Activated naive CD8-positive, alpha-beta T cell treated with anti-CD3 and anti-CD28 coated beads, Interleukin-2, amount 50 U/mL, for 16 hours (primary cell): ENCODE measurements around the gene TMEM169.

Experiments used
- DNase-seq: peaks from one replicate; pipeline ENCODE4 v3.0.0-alpha.2; 2020; ENCODE audit warnings: low read depth, low spot score

Gene TMEM169, protein sequence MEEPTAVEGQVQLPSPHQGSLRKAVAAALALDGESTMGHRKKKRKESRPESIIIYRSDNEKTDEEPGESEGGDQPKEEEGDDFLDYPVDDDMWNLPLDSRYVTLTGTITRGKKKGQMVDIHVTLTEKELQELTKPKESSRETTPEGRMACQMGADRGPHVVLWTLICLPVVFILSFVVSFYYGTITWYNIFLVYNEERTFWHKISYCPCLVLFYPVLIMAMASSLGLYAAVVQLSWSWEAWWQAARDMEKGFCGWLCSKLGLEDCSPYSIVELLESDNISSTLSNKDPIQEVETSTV

DNA sequence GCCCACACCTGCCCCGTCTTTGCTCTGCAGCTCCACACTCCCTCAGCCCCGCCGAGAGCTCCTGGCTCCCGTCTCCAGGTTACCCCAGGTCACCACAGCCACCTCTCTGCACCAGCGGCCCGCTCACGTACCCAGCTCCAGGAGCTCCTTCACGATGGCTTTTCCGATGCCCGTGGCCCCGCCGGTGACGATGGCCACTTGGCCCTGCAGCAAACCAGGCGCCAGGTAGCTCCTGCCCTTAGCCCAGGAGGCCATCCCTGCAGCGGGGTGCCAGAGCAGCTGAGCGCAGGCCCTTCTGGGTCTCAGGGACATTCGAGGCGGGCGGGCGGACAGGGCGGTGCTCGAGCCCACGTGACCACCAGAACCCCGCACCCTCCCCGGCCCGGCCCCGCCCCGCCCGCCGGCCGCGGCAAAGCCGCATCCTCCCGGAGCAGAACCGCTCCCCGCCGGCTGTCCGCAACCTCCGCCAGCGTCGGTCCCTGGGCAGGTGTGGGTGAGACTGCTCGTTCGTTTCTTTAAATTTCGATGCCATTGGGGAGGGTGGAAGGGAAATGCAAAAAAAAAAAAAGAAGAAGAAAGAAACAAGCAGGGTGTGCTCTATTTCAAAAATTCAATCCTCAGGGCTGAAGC lies at the start of gene TMEM169, which contains the start of gene PECR:
Gene TMEM169, plus strand, starts transcription at position 433 of the 630 bp plus-strand sequence. CDS start 14,045 bp downstream, outside the sequence.
Gene PECR, minus strand, starts transcription at position 323 of the 630 bp plus-strand sequence. Its CDS starts 68 bp downstream, at position 255.
- peak; percentile 55 for DNase-seq

DNA sequence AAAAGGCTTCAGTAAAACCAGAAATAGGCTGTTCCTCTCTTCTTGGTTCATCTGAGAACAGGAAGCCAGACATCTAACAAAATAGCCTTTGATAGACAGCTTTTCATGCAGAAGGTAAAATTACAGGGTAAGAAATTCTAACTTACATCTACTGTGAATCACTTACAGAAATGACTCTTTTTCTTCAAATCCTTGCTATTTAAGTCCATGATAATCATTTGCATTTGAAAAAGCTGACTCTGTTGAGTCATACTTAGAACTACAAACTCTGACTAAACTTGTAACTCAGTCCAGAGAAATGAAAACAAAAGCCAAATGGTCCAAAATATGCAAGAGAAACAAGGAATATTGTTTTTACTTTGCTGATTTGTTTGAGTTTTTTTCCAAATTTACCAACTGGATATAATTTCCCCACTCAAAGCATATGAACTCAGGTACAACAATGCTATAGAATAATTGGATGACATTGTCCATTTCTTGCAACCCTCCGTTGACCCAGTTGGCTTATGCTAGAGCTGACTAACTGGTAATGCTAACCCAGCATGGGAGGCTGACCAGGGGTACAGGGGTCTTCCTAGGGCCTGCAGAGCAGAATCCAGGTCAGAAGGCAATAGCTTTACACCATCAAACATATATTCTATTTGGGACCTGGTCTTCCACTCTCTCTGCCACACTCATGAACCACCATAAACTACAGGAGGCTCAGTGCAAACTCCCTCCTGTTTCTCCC lies 49.6 kb upstream of the TMEM169 start:
- no peak for DNase-seq

DNA sequence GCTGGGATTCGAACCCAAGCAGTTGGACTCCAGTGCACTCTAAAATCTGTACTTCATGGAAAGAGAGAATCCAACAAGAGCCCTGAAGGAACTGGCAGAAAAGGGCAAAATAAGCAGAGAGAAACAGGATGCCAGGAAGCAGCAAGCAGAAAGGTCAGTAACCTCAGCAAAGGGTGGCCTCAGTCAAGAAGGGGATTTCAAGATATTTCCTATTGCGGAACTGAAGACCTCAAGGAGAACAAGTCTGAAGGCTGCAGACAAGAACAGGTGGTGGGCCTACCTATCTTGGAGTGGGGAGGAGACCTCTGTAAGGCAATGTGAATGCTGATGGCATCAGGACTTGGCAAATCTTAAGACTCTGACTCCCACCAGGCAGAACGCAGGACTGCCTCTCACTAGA lies 48.3 kb upstream of the TMEM169 start:
- DNase-seq, result no peak

DNA sequence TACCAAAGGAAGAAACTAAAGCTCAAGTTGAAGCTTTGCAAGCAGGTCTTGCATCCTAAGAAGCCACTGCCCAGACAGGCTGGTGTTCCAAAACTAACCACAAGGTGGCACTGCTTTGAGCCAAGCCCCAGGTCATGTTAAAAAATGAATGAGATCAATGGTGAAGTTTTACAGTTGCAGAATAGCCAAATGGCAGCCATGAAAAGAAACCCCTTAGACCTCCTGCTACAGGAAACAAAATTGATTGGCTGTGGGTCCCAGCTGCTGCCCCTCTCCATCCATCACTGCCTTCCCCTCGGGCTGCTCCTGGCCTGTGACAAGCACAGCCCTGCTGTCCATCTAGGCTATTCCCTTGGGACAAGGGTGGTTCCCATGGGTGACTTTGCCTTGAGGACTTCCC lies 47.7 kb upstream of the TMEM169 start:
- DNase-seq, result peak; percentile 72

DNA sequence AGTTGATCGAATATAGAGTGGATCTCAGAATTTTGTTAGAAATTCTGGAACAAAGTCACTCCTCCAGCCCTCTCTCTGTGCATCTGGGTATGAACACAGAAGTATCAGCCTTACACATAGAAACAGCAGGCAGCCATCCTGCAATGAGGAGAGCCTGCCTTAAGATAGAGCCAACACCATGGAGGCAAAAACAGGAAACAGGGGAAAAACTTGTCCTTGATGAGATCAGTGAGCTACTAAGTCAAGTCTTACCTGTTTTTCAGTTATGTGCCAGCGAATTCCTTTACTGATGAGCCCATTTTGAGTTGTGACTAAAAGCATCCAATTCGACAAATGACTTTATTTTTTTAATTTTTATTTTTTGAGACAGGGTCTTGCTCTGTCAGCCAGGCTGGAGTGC lies 41.8 kb upstream of the TMEM169 start:
- no peak for DNase-seq

DNA sequence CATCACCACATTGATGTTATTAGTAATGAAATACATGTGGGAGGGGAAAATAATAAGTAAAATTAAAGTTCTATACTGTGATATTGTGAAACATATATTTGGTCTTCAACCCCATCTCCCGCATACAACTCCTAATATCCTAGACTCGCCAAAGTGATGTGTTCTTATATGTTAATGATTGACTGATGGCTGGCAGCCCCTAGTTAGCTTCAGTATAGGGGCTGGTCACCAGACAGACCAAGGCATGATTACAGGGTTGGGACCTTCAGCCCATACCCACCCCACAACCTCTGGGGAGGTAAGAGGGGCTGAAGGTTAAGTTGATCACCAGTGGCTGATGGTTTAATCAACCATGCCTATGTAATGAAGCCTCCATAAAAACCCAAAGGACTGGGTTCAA lies 40.3 kb upstream of the TMEM169 start:
- DNase-seq, result no peak

DNA sequence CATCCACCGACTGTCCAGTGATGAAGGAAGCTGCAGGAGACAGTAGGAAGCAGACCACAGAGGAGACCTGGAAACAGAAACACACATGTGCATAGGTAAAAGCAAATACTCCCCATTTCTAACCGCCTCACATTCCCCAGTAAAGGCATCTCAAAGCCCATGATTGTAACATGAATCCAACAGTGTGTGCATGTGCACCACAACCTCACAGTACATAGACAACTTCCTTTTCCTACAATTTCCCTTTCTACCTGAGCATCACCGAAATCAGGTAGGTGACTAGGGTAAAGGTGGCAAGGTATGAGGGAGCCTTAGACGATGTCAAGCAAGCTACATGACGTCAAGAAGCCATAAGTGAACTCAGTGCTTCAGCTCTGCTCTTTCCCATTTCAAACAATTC lies 37.8 kb upstream of the TMEM169 start:
- DNase-seq, result no peak

DNA sequence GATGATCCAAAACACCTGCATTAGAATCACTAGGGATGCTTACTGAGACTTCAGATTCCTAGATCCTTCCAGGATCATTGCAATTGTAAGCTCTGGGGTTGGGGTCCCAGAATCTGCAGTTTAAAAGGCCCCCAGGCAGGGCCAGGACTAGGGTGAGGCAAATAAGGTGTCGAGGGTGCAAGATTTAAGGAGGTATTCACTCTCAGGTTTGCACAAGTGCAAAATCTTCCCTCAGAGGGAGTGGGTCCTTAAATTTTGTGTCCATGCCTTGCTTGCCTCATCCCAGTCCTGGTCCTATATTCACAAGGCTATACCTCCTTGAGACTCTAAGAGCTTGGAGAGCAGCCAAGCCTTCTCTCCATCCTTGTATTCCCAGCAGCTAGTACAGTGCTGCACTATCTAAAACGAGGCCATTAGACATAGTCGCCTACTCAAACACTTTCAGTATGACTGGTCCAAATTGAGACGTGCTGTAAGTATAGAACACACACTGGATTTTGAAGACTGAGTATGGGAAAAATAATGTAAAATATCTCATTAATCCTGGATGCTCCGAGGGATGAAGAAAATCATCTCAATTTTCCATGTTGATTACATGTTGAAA lies 36.7 kb upstream of the TMEM169 start:
- DNase-seq, result no peak

DNA sequence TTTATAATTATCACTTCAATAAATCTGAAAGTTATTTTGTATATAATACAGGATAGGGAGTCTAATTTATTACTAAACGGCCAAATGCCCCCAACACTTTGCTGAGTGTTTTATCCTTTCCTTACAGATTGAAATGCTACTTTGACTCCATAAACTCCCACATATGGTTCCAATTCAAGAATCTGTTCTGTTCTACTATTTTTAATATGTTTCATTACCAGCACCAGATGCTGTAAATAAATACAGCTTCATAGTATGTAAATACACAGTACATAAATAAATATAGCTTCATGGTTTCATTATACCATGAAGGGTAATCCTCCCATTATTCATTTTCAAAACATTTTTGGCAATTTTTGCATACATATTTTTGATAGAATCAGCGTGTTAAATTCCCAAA lies 34.3 kb upstream of the TMEM169 start:
- no peak for DNase-seq

DNA sequence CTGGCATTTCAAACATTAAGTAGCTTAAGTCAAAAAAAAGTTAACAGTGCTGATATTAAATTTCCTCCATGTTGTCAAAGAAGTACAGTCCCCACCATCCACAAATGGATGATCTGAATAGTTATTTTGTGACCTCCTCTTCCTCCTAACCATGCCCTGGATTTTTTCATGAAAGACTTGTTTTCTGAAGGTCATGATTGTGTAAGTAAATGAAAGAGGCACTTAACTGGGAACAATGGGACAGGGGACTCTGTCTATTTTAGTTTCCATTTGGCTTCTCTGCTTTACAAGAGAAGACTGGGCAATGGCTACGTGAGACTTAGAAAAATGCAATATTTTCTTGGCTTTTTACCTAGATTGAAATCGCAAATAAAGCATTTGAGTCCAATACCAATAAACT lies 32.3 kb upstream of the TMEM169 start:
- no peak for DNase-seq

DNA sequence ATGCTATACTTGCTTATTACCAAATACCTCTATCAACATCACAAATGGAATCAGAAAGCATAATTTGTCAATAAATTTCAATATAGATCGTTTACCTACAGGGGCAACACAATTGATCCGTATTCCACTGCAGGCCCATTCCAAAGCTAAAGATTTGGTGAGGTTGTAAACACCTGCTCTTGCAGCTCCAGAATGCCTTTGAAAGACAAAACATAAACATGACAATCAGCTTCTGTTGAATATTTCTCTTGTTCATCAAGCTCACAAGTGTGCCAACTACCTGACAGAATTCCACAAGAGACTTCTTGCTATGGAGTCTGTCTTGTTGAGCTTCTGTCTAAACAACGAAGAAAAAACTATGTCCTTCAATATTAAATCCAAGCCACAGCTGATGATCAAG lies 30.4 kb upstream of the TMEM169 start:
- DNase-seq, result no peak

DNA sequence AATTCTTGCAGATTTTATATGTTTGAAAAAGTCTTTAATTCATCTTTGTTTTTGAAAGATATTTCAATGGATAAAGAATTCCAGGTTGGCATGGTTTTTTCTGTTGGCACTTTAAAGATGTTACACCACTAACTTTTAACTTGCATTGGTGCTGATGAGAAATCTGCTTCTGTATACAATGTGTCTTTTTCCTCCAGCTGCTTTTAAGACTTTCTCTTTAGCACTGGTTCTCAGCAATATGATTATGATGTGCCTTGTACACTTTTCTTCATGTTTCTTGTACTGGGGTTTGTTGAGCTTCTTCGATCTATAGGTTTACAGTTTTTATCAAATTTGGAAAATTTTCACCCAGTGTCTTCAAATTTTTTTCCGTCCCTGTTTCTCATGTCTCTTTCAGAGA lies 29.3 kb upstream of the TMEM169 start:
- no peak for DNase-seq

DNA sequence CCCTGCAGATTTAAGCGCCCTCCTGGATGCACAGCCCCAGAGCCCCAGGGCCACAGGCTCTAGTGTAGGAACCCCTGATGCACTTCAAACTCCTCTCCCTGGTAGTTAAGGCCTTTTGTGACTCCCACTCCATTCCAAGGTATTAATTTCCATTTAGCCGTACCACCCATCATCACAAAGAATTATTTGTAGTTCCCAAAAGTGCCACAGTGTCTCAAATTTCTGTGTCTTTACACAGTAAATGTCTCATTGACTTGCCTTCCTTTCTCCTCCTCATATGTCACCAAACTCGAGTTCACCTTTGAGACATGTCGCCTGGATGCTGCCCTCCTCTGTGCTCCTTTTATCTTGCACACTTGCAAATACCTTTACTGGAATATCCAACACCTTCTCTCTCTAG lies 26.0 kb upstream of the TMEM169 start:
- no peak for DNase-seq

DNA sequence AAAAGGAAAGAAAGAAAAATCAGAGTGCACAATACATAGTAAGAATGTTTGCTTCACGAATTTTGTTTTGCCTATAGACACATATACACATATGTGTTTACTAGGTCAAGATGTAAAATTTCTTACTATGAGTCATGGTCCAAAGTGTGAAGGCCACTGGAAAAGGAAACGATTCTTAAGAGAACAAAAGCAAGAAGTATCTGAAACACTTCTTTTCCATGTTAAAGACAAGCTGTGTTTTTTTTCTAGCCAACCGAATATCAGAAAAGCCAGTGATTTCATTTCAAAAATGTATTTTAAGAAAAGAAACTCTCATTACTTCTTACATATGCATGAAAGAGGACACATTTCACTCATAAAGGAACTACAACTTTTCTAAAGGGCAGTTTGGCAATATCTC lies 25.0 kb upstream of the TMEM169 start:
- DNase-seq, result no peak

DNA sequence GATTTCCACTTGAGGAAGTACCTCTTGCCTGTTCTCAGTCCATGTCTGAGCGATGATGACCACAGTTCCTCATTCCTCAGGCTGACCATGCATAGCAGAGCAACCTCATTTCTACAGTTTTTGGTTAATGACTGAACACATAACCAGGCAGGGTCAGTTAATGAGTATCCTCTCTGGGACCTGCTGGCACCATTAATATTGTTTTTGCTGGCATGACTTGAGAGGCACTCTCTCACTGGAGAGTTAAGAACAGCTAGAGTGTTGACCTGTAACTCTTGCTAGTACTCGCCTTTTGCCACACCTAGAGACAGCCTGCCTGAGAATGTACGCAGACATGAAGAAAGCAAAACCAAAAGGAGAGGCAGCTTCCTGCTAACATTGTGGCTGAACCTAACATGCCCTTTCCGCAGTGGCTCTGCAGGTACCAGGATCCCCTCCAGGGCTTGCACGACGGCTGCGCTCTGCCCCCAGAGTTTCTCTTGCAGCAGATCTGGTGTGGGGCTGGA lies 24.0 kb upstream of the TMEM169 start:
- peak; percentile 28 for DNase-seq

DNA sequence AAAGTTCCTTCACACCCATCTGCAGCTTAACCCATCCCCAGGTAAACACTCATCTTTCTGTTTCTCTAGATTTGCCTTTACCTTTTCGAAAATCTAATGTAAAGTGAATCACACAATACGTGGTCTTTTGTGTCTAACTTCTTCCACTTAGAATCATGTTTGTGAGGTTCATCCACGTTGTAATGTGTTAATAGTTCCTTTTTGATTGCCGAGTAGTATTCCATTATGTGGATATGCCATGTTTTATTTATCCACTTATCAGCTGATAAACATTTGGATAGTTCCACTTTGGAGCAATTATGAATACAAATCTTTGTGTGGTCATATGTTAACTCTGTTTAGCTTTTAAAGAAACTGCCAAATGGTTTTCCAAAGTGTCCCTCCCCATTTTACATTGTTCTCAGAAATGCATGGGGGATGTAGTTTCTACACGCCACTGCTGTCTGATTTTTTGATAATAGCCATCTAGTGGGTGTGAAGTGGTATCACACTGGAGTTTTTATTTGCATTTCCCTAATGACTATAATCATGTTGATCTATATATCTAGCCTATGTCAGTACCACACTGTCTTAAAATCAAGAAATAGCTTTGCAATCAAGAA lies 22.4 kb upstream of the TMEM169 start:
- no peak for DNase-seq

DNA sequence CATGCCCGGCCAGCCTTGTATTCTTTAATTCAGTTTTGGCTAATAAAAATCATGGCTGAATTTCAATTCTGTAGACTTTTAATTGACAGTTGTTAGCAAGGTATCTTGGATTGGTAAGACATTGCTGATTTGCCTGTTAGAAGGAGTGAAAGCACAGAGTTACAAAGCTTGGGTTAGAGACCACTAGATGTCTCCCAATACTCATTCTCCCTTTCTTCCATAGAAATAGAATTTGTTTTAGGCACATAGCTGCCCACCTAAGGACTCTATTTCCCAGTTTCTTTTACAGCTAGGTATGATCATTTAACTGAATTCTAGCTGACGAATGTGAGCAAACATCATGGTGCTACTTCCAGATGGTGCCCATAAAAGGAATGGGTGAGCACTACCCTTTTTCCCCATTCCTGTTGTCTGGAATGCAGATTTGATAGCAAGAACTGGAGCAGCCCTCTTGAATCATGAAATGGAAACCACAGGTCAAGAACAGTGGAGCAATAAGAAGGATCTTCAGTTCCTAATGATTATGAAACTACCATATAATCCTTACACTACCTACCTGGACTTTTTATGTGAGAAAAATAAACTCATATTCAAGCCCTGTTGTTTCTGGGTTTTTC lies 17.6 kb upstream of the TMEM169 start:
- DNase-seq, result no peak

DNA sequence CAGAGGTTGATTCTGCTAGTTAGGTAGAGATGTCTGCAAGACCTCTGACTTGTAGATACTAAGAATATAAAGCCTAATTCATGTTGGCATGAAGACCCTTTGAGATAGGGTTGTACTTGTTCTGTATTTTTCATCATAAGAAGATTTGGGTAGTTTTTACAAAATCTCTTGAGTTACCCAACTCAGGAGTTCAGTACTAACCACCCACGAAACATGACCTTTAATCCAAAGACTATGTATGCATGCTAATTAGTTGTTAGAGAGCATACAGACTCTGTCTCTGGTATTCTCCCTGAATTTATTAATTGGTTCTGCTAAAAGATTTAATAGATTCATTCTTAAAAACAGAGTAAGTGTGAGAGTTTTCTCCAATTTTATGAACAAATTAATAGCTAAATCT lies 17.1 kb upstream of the TMEM169 start:
- no peak for DNase-seq

DNA sequence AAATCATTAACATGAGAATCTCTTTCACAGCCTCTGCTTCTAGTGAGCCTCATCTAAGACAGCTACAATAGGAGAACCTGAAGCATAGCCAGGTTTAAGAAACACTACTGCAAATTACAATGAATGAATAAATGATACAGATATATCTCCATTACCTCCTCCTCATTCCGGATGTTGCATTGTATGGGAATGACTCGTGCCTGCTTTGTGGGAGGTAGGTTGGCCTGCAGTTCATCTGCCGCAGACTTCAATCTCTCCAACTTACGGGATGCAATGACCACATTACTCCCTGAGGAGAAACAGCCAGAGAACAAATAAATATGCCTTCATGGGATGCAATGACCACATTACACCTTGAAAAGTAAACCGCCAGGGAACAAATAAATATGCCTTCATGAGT lies 15.5 kb upstream of the TMEM169 start:
- no peak for DNase-seq

DNA sequence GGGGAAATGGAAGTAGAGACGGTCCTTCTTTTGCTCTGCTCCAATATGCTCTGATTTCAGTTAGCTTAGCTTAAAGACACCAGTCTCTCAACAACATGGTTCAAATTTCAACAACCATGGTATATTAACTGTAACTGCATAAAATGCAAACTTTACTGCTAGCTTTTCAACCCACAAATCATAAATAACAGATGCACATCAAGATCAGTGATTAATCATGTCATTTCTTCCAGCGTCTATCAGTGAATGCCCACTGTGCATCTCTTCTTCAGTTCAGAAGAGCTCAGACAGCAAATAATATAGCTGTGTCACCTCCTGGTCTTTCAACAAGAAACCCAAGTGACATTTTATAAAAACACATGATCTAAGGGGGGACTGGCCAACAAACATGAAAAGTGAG lies 12.7 kb upstream of the TMEM169 start:
- no peak for DNase-seq

DNA sequence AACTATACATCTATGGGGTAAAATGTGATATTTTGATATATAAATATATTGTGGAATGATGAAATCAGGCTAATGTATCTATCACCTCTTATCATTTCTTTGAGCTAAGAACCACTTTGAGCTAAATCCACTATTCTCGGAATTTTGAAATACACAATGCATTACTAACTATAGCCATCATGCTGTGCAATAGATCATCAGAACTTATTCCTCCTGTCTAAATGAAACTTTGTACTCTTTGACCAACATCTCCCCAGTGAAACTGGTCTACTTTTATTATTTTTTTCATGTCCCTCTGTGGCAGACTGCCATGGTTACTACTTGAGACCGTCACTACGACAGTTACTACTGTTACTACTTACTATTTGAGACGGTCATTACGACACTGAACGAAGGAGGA lies 11.5 kb upstream of the TMEM169 start:
- no peak for DNase-seq
